Stomach smooth muscle (tissue), 2 donors: ENCODE results near the gene FKBP14.
"Not testable (repeated sequence)": the region's sequence is repeated elsewhere in the genome, so short reads cannot be mapped to it uniquely, and the experiment has no call there.

ENCODE experiments used
- H3K27ac ChIP-seq: one replicate; pipeline ENCODE4 v1.7.0; 2013; ENCODE audit warnings: mild to moderate bottlenecking, low read length, inconsistent platforms
- H3K27me3 ChIP-seq, 2 donors: one replicate each; pipeline ENCODE4 v1.7.0; 2013; ENCODE audit warnings: low read length in 2 of 2; ENCODE audit not compliant: insufficient read depth in 2 of 2, control insufficient read depth in 1 of 2
- H3K36me3 ChIP-seq, 2 donors: one replicate each; pipeline ENCODE4 v1.7.0; 2013; ENCODE audit warnings: low read length in 2 of 2; ENCODE audit not compliant: control insufficient read depth in 2 of 2, insufficient read depth in 2 of 2
- H3K4me1 ChIP-seq: one replicate; pipeline ENCODE4 v1.7.0; 2013; ENCODE audit warnings: low read length; ENCODE audit not compliant: control insufficient read depth, insufficient read depth
- H3K4me3 ChIP-seq, 2 donors: one replicate each; pipeline ENCODE4 v1.7.0; 2013; ENCODE audit warnings: low read length in 2 of 2
- H3K9ac ChIP-seq, 2 donors: one replicate each; pipeline ENCODE4 v1.7.0; 2013; ENCODE audit warnings: low read length in 2 of 2, mild to moderate bottlenecking in 1 of 2
- H3K9me3 ChIP-seq, 2 donors: one replicate each; pipeline ENCODE4 v1.7.0; 2013; ENCODE audit warnings: low read length in 2 of 2; ENCODE audit not compliant: control insufficient read depth in 2 of 2
- donor health status: healthy.
- donor health status: Pancreatic carcinoma.

FKBP14 gene

GRCh38 chr7:29976266-29976665 is 50.2 kb downstream of the FKBP14 start:
- peak overlapping the region in 1 of 2 donors; percentile 36 for H3K4me3 ChIP-seq
- peak overlapping the region; percentile 46 for H3K27ac ChIP-seq

DNA sequence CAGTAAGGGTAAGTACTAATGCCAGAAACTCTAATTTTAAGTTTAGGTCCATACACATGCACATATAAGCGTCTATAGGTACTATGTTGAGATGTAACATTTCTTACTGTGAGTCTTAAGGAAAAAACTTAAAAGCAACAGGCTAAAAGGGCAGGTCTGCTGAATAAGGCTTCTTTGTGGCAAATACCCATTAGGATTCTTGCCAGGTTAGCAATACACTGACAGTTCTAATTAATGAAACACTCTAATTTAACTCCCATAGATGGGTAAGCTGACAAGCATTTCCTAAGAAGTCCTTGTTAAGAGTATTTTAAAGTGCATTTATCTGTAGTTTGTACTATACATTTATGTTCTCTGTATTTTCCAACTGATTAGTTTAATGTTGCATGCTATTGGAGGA is 50.9 kb downstream of the FKBP14 start:
- Histone ChIP-seq H3K9me3 (no peaks in the 10 kb centered on the region), H3K36me3 (no peaks in the 10 kb centered on the region), H3K4me3 (no peak overlapping the region), H3K9ac (no peak overlapping the region), H3K27me3 (no peaks in the 10 kb centered on the region), H3K27ac (no peak overlapping the region), H3K4me1 (peaks cover 8% of the 10 kb centered on the region)

More at GRCh38 chr7:29976266-29976665, 50.2 kb downstream of the FKBP14 start:
- peak overlapping the region in 1 of 2 donors; percentile 13 for H3K9ac ChIP-seq
- no peaks in the 10 kb centered on the region for H3K9me3 ChIP-seq
- H3K4me1 ChIP-seq = peaks cover 8% of the 10 kb centered on the region
- H3K27me3 ChIP-seq = no peaks in the 10 kb centered on the region
- no peaks in the 10 kb centered on the region for H3K36me3 ChIP-seq

- no peak overlapping the region for H3K4me3 ChIP-seq
- H3K36me3 ChIP-seq = no peaks in the 10 kb centered on the region
- H3K27ac ChIP-seq = no peak overlapping the region
- H3K9ac ChIP-seq = no peak overlapping the region
- H3K9me3 ChIP-seq = no peaks in the 10 kb centered on the region
- no peaks in the 10 kb centered on the region for H3K27me3 ChIP-seq
- H3K4me1 ChIP-seq = peaks cover 8% of the 10 kb centered on the region
Measured at GRCh38 chr7:29974286-29974685, 52.2 kb downstream of the FKBP14 start.

GRCh38 chr7:29972315-29972669 is 54.2 kb downstream of the FKBP14 start:
- peaks cover 11% of the 10 kb centered on the region for H3K4me1 ChIP-seq
- no peak overlapping the region for H3K9ac ChIP-seq
- no peak overlapping the region for H3K27ac ChIP-seq
- H3K4me3 ChIP-seq = no peak overlapping the region
- H3K27me3 ChIP-seq = no peaks in the 10 kb centered on the region
- no peaks in the 10 kb centered on the region for H3K9me3 ChIP-seq
- H3K36me3 ChIP-seq = peaks cover 0 to 2% of the 10 kb centered on the region in 2 donors

DNA sequence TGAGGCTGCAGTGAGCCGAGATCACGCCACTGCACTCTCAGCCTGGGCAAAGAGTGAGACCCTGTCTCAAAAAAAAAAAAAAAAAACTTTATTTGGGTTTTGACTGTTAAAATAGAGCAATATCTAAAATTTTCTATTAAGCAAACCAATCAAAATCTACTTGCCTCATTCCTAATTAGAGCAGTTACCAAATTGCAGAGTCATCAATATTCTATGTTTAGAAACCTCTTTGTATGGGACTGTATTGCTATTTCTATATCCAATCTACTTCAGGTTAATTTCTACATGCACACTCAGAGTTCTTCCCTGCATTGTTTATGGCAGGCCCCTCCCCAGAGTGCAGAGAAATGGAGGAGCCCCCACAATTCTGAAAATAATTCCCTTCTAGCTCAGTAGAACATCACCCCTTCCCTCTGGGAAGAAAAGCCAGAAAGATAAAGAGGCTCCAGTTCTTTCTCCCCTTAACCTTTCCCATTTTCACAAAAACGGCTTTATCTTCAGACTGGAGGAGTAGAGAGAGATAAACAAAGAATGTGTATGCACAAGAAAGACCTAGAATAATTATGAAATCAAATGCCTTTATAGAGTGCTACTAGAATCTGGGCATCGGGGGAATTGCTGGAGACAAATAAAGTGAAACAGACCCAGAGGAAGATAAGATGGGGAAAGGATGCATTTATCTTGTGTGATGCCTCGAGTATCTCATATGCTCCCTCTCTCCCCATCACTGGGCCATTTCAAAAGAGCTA is 54.8 kb downstream of the FKBP14 start:
- H3K36me3 ChIP-seq = peaks cover 0 to 2% of the 10 kb centered on the region in 2 donors
- H3K27me3 ChIP-seq = no peaks in the 10 kb centered on the region
- no peaks in the 10 kb centered on the region for H3K9me3 ChIP-seq
- H3K4me3 ChIP-seq = no peak overlapping the region
- H3K4me1 ChIP-seq = peaks cover 8% of the 10 kb centered on the region
- H3K9ac ChIP-seq = no peak overlapping the region
- H3K27ac ChIP-seq = no peak overlapping the region

DNA sequence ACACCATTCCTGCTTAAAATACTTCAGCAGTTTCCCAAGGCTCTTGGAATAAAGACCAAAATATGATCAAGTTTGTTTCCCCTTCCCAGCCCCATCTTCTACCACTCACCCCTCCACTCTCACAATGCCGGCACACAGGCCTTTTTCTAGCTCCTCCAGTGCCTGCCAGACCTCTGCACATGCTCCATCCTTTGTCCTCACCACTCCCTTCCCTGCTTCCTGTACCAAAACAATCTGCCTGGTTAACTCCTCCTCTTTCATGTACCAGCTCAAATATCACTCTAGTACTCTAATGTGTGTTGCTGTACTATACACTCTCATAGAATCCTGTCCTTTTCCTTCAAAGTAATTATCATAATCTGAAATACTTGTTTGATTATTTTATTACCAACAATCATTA is 56.3 kb downstream of the FKBP14 start:
- Histone ChIP-seq H3K9me3 (no peaks in the 10 kb centered on the region), H3K27me3 (no peaks in the 10 kb centered on the region), H3K36me3 (peaks cover 2 to 4% of the 10 kb centered on the region in 2 donors), H3K4me1 (peaks cover 2% of the 10 kb centered on the region), H3K27ac (no peak overlapping the region), H3K4me3 (no peak overlapping the region), H3K9ac (no peak overlapping the region)

DNA sequence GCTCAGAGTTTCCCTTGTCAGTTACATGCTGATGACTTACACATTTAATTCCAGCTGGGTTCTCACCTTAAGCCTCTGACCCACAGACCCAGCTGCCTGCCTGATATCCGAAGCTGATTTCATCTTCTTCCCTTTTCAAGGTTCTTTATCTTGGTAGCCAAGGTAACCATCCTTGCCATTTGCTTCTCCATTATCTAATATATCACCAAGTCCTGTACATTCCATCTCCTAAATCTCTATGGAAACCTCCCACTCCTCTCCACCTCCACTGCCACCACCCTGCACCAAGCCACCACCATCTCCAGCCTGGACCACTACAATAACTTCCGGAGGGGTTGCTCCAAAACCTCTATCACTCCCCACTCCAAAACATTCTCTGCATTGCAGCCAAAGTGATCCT is 56.8 kb downstream of the FKBP14 start:
- Histone ChIP-seq H3K27me3 (no peaks in the 10 kb centered on the region), H3K9ac (no peak overlapping the region), H3K9me3 (no peaks in the 10 kb centered on the region), H3K4me3 (no peak overlapping the region), H3K27ac (no peak overlapping the region), H3K4me1 (peaks cover 2% of the 10 kb centered on the region), H3K36me3 (peaks cover 2 to 4% of the 10 kb centered on the region in 2 donors)

GRCh38 chr7:29968683-29969395 is 57.7 kb downstream of the FKBP14 start:
- H3K27me3 ChIP-seq = no peaks in the 10 kb centered on the region
- no peaks in the 10 kb centered on the region for H3K9me3 ChIP-seq
- peaks cover 2% of the 10 kb centered on the region for H3K4me1 ChIP-seq
- no peak overlapping the region for H3K9ac ChIP-seq
- H3K36me3 ChIP-seq = peaks cover 2 to 4% of the 10 kb centered on the region in 2 donors
- H3K4me3 ChIP-seq = no peak overlapping the region
- H3K27ac ChIP-seq = no peak overlapping the region

- Histone ChIP-seq H3K9ac (no peak overlapping the region), H3K9me3 (no peaks in the 10 kb centered on the region), H3K4me3 (no peak overlapping the region)
Measured at GRCh38 chr7:29965030-29965429, 61.5 kb downstream of the FKBP14 start.

DNA sequence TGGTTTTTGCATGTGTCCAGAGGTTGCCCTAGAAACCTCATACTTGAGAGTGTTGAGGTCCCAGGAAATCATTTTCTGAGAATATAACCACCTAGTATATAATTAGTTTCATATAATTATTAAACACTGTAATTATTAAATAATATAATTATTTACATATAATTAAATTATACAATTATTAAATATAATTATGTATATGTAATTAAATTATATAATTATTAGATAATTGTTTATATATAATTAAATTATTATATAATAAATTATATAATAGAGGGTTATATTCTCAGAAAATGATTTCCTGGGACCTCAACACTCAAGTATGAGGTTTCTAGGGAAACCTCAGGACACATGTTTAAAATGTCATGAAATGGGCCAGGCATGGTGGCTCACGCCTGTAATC is 64.5 kb downstream of the FKBP14 start:
- Histone ChIP-seq H3K27me3 (no peaks in the 10 kb centered on the region), H3K9me3 (no peaks in the 10 kb centered on the region), H3K4me3 (no peak overlapping the region)

More at GRCh38 chr7:29965030-29965429, 61.5 kb downstream of the FKBP14 start:
- Histone ChIP-seq H3K27ac (no peak overlapping the region), H3K36me3 (peaks cover 2 to 4% of the 10 kb centered on the region in 2 donors), H3K27me3 (no peaks in the 10 kb centered on the region), H3K4me1 (peaks cover 2% of the 10 kb centered on the region)

GRCh38 chr7:29961611-29962010 is 64.9 kb downstream of the FKBP14 start:
- not testable (repeated sequence) for H3K4me1 ChIP-seq, H3K36me3 ChIP-seq, H3K27ac ChIP-seq, H3K9me3 ChIP-seq, H3K27me3 ChIP-seq, H3K4me3 ChIP-seq, H3K9ac ChIP-seq

More for the DNA sequence above, 64.5 kb downstream of the FKBP14 start:
- Histone ChIP-seq H3K36me3 (peaks cover 0 to 4% of the 10 kb centered on the region in 2 donors), H3K27ac (no peak overlapping the region), H3K9ac (no peak overlapping the region), H3K4me1 (peaks cover 7% of the 10 kb centered on the region)
